Activated CD8-positive, alpha-beta memory T cell treated with anti-CD3 and anti-CD28 coated beads for 48 hours (primary cell): ENCODE results near the gene PRSS8.
"Not testable (repeated sequence)": the region's sequence is repeated elsewhere in the genome, so short reads cannot be mapped to it uniquely, and the experiment has no call there.

Experiments used
- DNase-seq, 3 experiments: peaks; one replicate each; pipeline ENCODE4 v3.0.0-alpha.2; 2020; ENCODE audit warnings: low read depth in 2 of 3, low spot score in 2 of 3

The PRSS8 gene

GRCh38 chr16:31144418-31144817, 8.9 kb upstream of the PRSS8 start:
- not testable (repeated sequence) for DNase-seq

DNA sequence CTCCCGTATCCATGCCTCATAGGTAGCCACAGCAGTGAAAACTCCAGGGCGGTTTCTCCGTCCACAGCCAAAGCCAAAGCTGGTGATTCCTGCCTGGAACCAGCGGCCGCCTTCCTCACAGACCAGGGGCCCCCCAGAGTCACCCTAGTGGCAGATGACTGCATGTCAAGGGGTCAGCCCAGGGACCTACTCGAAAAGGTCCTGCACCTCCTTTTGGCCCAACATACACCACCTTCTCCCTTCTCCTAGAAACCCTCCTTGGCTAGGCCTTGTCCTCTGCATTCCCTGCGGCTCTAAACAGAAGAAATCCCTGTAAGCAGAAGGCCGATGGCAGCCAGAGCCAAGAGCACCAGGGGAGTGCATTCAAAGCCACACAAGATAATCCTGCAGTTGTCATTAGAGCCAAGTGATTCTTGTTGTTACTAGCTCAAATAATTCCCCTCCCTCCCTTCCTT, 8.2 kb upstream of the PRSS8 start:
- DNase-seq = no peak

GRCh38 chr16:31143011-31143693, 7.6 kb upstream of the PRSS8 start:
- DNase-seq = peak in 1 of 3 experiments; percentile 10

GRCh38 chr16:31142109-31143010, 6.8 kb upstream of the PRSS8 start:
- DNase-seq = peak; percentile 98 to 99 (median 98)

- no peak for DNase-seq
Observed at GRCh38 chr16:31141489-31142108, 6.1 kb upstream of the PRSS8 start.

- DNase-seq = not testable (repeated sequence)
Observed at GRCh38 chr16:31141071-31141469, 5.5 kb upstream of the PRSS8 start.

DNA sequence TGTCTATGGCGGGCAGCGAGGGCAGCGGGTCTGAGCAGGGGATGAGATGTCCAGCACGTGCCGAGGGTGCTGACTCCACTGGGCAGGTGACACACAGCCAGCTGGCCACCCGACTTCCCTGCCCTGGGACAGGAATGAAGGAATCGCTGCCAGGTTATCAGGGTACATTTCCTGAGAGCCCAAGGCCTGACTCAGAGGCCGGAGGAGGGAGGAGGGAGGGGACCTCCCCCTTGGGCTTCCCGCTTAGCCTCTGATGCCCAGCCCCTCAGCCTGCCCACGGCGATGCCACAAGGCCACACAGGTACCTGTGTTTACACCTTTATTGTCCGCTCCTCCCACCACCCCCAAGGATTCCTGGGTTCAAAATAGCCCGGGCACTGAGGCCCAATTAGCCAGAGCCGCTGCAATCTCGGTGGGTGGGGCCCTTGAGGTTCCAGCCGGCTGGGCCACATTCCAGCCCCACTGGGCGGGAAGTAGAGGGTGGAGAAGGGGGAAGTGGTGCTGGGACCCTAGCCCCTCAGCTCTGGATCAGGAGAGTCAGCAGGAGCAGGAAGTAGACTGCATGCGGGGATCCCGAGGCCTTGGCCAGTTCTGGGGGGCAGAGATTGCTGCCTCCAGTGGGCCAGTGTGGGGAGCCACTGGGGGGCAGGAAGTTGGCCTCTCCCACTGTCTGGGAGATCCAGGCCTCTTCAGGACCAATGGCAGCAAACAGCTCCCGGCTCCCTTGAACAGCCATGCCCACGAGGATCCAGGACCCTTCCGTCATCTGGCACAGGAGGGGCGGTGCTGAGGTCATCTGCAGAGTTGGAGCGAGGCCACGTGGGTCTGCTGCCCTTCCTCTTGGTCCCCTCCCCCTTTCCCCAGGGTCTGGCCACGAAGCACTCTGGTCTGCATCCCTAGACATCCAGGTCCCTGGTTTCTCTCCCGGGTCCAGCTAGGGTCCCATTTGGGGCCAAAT, 3.4 kb upstream of the PRSS8 start:
- DNase-seq = no peak

DNA sequence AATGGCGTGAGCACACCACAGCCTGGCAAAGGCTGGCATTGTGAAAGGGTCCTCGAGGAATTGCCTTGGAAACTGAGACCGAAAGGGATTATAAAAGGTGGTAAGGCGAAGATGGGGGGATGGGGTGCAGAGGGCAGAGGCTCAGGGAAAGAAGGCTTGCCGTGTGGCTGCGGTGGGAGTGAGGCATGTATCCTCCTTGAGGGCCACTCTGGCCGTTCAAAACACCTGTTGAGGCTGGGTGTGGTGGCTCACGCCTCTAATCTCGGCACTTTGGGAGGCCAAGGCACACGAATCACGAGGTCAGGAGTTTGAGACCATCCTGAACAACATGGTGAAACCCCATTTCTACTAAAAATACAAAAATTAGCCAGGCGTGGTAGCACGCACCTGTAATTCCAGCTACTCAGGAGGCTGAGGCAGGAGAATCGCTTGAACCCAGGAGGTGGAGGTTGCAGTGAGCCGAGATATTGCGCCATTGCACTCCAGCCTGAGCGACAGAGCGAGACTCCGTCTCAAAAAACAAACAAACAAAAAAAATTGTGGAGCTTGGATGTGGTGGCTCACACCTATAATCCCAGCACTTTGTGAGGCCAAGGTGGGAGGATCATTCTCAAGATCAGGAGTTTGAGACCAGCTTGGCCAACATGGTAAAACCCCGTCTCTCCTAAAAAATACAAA, 1.4 kb upstream of the PRSS8 start:
- not testable (repeated sequence) for DNase-seq

DNA sequence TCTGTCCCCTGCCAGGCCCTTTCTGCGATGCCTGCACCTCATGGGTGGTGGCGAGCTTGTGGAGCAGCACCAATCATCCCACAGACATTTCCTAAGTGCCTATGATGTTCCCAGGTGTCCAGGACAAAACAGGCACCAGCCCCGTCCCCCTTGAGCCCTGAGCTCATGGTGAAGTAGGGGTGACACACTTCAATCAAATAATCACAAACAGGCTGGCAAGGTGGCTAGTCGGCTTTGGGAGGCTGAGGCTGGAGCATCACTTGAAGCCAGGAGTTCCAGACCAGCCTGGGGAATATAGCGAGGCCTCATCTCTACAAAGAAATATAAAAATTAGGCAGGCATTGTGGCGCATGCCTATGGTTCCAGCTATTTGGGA, 748 bp upstream of the PRSS8 start:
- DNase-seq = no peak

DNA sequence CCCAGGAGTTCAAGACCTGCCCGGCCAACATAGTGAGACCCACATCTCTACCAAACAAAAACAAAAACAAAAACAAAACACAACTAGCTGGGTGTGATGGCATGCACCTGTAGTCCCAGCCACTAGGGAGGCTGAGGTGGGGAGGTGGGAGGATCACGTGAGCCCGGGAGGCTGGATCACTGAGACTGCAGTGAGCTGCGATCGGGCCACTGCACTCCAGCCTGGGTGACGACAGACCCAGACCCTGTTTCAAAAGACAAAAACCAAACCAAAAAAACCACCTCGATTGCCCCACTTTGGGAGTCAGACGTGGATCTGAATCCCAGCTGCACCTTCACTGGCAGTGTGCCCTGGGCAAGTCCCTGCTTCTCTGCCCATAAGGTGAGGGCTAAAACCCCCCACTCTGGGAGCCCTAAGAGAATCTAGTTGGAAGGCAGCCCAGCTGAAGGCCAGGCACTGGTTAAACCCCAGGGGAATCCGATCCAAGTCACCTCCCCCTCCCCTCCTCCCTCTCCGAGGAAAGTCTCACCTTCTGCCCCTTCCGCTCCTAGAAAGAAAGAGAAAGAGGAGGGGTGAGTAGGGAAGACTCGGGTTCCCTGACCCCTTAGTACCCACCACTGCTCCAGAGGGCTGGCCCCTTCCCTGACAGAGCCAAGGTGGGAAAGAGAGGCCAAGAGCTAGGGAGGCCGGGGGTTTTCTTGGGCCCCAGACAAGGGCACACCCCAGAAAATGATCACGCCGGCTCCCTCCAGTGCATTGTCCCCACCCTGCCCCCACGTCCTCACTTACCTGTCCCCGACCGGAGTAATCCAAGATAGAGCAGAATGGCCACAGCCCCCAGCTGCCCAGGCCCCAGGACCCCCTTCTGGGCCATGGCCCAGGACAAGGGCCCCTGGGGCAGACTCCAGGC, 647 bp downstream of the PRSS8 start:
- DNase-seq = no peak

- no peak for DNase-seq
Observed at GRCh38 chr16:31134091-31134571, 1.4 kb downstream of the PRSS8 start.

GRCh38 chr16:31133046-31133501, 2.5 kb downstream of the PRSS8 start:
- DNase-seq = no peak

DNA sequence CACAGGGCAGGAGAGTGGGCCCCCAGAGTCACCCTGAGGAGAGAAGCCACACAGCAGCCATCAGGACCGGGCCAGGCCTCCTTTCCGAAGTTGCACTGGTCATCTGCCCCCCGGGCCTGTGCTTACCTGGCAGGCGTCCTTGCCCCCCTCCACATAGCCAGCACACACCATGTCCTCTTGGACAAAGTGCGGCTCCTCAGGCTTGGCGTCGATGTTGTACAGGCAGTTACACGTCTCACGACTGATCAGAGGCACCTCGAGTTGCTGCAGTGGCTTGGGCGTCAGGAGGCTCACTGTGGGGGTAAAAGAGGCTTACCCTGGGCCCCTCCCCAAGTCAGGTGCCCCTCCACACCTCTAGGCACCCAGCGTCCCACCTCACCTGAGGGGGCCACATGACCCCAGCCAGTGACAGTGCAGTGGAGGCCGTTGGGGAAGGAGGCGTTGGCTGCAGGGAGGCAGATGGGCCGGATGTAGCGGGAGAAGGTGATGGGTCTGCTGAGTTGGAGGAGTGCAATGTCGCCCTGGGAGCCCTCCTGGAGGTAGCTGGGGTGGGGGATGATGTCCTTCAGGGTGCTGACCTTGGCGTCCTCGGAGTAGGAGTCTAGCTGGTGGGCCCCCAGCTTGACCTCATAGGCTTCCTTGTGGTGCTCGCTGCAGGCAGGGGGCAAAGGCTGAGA, 3.1 kb downstream of the PRSS8 start:
- DNase-seq = no peak

DNA sequence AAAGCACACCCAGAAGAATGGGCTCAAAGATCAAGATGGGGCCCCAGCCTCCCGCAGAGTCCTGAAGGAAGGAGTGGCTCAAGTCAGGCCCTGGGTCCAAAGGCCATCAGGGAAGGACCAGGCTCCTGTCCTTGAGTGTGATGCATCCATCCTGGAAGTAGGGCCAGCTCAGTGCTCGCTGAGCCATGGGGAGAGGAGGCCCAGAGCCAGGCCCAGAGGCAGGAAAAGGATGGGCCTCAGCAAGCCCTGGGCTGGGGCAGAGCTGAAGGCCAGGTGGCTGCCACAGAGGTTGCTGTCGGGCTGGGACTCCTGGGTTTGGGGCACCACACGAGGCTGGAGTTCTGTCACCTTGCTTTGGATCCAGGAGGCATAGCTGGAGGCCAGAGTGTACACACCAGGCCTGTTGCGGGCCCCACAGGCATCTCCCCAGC, 3.7 kb downstream of the PRSS8 start:
- no peak for DNase-seq

DNA sequence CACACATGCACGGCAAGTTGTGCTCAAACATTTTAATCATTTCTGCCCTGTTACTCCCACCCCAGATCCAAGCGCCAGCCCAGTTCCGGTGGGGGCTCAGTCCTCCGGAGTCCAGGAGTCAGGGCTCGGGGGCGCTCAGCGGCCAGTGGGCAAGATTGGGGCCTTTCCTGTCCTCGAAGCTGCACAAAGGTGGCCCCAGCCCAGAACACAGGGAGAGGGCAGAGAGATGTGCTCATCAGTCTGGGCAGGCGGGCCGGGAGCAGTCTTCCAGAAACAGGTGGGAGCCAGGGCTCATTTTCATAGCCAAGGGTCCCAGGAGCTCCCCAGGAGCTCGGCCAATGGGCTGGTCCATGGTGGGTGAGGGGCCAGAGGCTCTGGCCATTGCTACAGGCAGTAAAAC, 4.1 kb downstream of the PRSS8 start:
- no peak for DNase-seq

DNA sequence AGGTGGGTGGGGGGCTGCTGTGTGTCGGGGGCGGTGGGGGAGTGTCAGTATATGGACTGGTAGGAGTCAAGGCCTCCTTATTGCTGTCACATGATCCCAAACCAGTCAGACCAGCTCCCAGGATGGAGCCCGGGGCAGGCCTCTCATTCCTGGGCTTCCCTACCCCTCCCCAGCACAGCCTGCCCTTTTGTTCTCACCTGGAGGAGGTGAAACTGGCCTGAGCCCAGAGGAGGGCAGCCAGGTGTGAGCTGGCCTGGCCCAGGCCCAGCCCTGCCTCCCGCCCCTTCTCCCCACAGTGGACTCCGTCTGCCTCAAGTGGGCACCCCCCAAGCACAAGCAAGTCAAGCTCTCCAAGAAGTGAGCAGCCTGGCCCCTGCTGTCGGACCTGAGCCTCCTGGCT, 4.6 kb downstream of the PRSS8 start:
- no peak for DNase-seq

- DNase-seq = no peak
Observed at GRCh38 chr16:31130336-31130891, 5.1 kb downstream of the PRSS8 start.
